ENCODE measurements around the gene HAND2.

DNA sequence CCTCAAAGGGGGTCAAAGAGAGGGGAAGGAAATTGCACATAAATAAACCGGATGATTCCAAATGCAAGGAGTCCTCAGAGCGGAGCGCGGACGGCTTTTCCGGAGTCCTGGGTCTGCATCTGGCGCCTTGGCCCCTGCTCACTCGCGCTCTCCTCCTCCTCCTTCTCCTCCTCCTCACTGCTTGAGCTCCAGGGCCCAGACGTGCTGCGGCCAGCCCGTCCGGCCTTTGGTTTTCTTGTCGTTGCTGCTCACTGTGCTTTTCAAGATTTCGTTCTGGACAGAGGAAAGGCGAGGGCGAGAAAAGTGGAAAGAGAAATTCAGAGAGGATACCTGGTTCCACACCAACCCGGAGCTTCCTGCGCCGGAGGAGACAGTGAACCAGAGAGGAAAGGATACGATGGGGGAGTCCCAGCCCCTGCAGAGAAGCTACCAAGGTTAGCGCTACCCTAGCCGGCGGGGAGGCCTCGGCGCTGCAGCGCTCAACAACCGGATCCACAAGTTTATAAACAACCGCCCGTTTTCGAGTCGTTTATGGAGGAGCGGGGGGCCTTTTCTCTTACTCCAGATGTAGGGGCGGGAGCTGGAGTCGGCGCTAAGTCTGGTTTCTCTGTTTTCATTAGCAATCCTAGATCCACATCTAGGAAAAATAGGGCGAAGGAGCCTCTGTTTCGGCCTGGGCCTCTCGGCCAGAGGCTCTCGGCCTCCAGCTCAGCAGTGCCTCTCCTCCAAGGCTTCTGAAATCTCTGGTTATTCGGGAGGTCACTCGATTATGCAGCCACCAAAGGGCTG lies 2.7 kb downstream of the HAND2 start:
- no peak for TF ChIP-seq POLR2A (IDR thresholded peaks at IDR 0.05)
- TF ChIP-seq, protein P1, sequence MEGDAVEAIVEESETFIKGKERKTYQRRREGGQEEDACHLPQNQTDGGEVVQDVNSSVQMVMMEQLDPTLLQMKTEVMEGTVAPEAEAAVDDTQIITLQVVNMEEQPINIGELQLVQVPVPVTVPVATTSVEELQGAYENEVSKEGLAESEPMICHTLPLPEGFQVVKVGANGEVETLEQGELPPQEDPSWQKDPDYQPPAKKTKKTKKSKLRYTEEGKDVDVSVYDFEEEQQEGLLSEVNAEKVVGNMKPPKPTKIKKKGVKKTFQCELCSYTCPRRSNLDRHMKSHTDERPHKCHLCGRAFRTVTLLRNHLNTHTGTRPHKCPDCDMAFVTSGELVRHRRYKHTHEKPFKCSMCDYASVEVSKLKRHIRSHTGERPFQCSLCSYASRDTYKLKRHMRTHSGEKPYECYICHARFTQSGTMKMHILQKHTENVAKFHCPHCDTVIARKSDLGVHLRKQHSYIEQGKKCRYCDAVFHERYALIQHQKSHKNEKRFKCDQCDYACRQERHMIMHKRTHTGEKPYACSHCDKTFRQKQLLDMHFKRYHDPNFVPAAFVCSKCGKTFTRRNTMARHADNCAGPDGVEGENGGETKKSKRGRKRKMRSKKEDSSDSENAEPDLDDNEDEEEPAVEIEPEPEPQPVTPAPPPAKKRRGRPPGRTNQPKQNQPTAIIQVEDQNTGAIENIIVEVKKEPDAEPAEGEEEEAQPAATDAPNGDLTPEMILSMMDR (IDR thresholded peaks at IDR 0.05) = no peak

Measured in lower leg skin (tissue), 3 donors.